GM21786 (cell line): Measurements from ENCODE around the gene KLK7.

ENCODE experiments used
- ATAC-seq: cut with Tn5 transposase; IDR thresholded peaks from one replicate; pipeline ENCODE4 v1.9.1; 2021; ENCODE audit not compliant: unreplicated experiment

Gene KLK7

GRCh38 chr19:50983625-50984292 is at the start of gene KLK7:
KLK7 (minus strand) TSS chr19:50983917; CDS start chr19:50982399, 1,518 bp downstream.
- ATAC-seq: no peak

GRCh38 chr19:51031880-51032225 is 48.1 kb upstream of the KLK7 start:
- no peak for ATAC-seq

- ATAC-seq: no peak
Observed at GRCh38 chr19:51031220-51031879, 47.6 kb upstream of the KLK7 start.

GRCh38 chr19:51030631-51031030 is 46.9 kb upstream of the KLK7 start:
- no peak for ATAC-seq

- no peak for ATAC-seq
Observed at GRCh38 chr19:51029718-51030117, 46.0 kb upstream of the KLK7 start.

GRCh38 chr19:51027873-51028272 is 44.2 kb upstream of the KLK7 start:
- no peak for ATAC-seq

GRCh38 chr19:51027126-51027806 is 43.5 kb upstream of the KLK7 start:
- no peak for ATAC-seq

GRCh38 chr19:51026554-51026831 is 42.8 kb upstream of the KLK7 start, which contains the start of gene KLK11:
KLK11 (minus strand) TSS chr19:51026616; CDS start chr19:51025631, 985 bp downstream.
- ATAC-seq: no peak

- no peak for ATAC-seq
Observed at GRCh38 chr19:51025809-51026553, 42.3 kb upstream of the KLK7 start.

GRCh38 chr19:51025401-51025800 is 41.7 kb upstream of the KLK7 start:
- ATAC-seq: no peak

- no peak for ATAC-seq
Observed at GRCh38 chr19:51024924-51025323, 41.2 kb upstream of the KLK7 start.

- ATAC-seq: no peak
Observed at GRCh38 chr19:51023946-51024345, 40.2 kb upstream of the KLK7 start.

- no peak for ATAC-seq
Observed at GRCh38 chr19:51022526-51022925, 38.8 kb upstream of the KLK7 start.

- ATAC-seq: no peak
Observed at GRCh38 chr19:51020988-51021651, 37.4 kb upstream of the KLK7 start.

GRCh38 chr19:51019544-51019925 is 35.8 kb upstream of the KLK7 start, which contains the start of gene KLK10:
KLK10 (minus strand) TSS chr19:51019709; CDS start chr19:51019130, 579 bp downstream.
- no peak for ATAC-seq

- no peak for ATAC-seq
Observed at GRCh38 chr19:51018745-51019543, 35.2 kb upstream of the KLK7 start.

GRCh38 chr19:51016798-51017683 is 33.3 kb upstream of the KLK7 start:
- no peak for ATAC-seq

GRCh38 chr19:51015691-51016267 is 32.1 kb upstream of the KLK7 start:
- no peak for ATAC-seq

GRCh38 chr19:51014242-51014641 is 30.5 kb upstream of the KLK7 start:
- no peak for ATAC-seq
